ENCODE results near the gene SGIP1. TPM values are rescaled to one million over a fixed set of nuclear protein-coding genes. Genes with fewer than 3 reads are reported as not detected.

The SGIP1 gene, protein sequence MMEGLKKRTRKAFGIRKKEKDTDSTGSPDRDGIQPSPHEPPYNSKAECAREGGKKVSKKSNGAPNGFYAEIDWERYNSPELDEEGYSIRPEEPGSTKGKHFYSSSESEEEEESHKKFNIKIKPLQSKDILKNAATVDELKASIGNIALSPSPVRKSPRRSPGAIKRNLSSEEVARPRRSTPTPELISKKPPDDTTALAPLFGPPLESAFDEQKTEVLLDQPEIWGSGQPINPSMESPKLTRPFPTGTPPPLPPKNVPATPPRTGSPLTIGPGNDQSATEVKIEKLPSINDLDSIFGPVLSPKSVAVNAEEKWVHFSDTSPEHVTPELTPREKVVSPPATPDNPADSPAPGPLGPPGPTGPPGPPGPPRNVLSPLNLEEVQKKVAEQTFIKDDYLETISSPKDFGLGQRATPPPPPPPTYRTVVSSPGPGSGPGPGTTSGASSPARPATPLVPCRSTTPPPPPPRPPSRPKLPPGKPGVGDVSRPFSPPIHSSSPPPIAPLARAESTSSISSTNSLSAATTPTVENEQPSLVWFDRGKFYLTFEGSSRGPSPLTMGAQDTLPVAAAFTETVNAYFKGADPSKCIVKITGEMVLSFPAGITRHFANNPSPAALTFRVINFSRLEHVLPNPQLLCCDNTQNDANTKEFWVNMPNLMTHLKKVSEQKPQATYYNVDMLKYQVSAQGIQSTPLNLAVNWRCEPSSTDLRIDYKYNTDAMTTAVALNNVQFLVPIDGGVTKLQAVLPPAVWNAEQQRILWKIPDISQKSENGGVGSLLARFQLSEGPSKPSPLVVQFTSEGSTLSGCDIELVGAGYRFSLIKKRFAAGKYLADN
- total RNA-seq: under 1 TPM in 1 of 2 experiments, not detected in 1; 0.08 TPM

DNA sequence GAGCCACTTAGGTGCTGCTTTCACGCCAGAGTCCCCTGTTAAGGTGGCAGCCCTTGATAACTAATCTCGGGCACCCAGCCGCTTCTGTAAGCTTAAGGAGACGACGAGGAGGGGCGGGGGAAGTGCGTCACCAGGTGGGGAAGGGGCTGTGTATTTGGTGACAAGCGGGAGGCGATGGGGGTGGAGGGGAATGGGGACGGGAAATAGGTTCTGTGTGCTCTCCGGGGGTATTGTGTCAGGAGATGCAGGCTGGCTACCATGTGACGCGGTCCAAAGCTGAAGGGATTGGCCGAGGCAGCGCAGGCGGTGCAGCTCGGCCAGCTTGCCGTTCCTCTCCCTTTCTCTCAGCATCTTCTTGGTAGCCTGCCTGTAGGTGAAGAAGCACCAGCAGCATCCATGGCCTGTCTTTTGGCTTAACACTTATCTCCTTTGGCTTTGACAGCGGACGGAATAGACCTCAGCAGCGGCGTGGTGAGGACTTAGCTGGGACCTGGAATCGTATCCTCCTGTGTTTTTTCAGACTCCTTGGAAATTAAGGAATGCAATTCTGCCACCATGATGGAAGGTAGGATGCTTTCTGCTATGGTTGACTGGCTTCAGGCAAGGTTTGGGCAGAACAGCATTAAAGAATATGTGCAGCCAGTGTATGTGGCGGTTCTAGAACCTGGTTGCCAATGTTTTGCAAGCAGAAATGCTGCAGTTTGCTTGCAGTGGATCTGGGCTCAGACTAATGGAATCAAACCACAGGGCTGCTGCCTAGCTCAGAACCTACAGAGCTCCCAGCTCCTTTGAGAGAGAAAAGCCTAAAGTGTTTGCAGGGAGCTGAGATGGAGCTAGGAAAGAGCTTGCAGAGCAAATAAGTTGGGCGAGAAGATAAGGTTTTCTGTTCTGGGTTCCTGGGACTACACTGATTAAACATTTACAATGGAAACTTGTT lies at the start of gene SGIP1:
SGIP1 (plus strand) TSS at position 350 of the 937 bp plus-strand sequence; CDS start at position 556, 206 bp downstream.
- peaks cover 59% of the 10 kb centered on the region for H3K27me3 Mint-ChIP-seq
- ChIA-PET CTCF (no interaction called here), POLR2A (no interaction called here)
- no peaks in the 10 kb centered on the region for H3K9me3 Mint-ChIP-seq
- peak within 1 kb of the TSS; percentile 62 for H3K4me3 Mint-ChIP-seq
- DNase-seq: no peak
- peaks cover 14% of the 10 kb centered on the region for H3K4me1 Mint-ChIP-seq
- H3K36me3 Mint-ChIP-seq (ENCODE audit: low read depth): no peaks in the 10 kb centered on the region
- no peak within 1 kb of the TSS for H3K27ac Mint-ChIP-seq

DNA sequence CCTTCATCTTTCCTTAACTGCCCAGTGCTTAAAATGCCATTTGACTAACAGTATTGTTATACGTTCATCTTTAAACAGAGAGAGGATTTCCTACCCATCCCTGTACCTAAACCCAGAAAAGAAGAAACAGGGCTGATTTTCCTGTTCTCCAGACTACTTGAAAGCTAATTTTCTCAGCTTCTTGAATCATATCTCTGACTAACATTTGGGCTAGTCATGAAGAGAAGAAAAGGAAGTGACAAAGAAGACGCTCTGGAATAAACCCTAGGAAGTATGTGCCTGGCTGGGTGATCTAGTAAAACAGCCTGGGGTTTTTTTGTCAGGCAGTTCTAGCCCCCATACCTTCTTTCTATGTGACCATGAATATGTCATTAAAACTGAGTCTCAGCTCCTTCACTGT lies 44.8 kb upstream of the SGIP1 start:
- no peak for DNase-seq
- ChIA-PET POLR2A (no interaction called here), CTCF (no interaction called here)
- Mint-ChIP-seq H3K27ac (no peak overlapping the region), H3K4me1 (no peaks in the 10 kb centered on the region), H3K9me3 (no peaks in the 10 kb centered on the region), H3K27me3 (peaks cover 3% of the 10 kb centered on the region), H3K36me3 (ENCODE audit: low read depth) (no peaks in the 10 kb centered on the region), H3K4me3 (no peak overlapping the region)

DNA sequence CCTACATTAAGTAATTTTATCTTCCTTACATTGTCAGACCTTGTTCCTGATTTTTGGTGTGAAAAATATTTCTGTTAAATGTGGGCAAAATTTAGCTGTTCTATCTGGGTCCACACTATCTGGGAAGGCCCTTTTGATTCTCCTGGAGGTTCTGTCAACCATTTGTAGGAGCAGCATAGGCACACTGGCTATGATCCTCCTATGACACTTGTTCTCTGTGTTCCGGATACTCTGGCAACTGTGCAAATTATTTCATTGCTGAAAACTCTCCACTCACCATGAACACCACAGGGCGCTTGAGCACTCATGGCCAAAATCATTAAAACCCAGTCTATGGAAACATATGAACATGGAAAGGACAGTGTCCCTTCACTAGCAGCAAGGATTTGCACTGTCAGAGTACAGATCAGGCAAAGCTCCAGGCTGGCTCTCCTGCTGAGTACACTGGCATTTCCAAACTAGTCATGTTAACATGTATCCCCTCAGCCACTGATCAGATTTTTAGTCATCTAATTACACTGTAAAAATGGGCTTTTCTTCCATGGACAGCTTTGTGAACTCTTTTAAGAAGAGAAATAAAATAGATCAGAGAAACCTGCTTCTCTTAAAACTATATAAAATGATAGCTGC lies 43.9 kb upstream of the SGIP1 start:
- no peak overlapping the region for H3K27ac Mint-ChIP-seq
- peaks cover 3% of the 10 kb centered on the region for H3K27me3 Mint-ChIP-seq
- H3K4me3 Mint-ChIP-seq: no peak overlapping the region
- H3K9me3 Mint-ChIP-seq: no peaks in the 10 kb centered on the region
- H3K36me3 Mint-ChIP-seq (ENCODE audit: low read depth): no peaks in the 10 kb centered on the region
- CTCF ChIA-PET: interaction anchor here (1.0 to 1.4 kb wide), 2 partner anchors 10 to 12 kb away, joined by 3 read pairs; no protein-coding TSS in a partner anchor
- POLR2A ChIA-PET: no interaction called here
- DNase-seq: no peak
- no peaks in the 10 kb centered on the region for H3K4me1 Mint-ChIP-seq

DNA sequence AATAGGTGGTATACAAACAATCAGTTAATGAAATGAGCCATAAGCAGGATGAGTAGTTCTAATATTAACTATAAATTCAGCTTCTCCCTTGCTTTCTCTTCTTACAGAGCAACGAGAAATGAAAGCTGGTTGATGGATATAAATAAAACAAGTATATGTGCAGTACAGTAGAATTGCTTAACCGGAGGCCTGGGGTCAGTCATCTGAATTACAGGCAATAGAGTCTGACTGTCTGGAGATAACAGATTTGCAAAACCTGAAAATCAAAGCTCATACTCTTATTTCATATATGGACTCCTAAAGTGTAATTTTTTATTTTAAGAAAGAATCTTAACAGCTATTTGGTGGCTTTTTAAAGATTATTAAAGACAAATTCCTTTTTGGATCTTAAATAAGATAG lies 43.1 kb upstream of the SGIP1 start:
- Mint-ChIP-seq H3K4me1 (no peaks in the 10 kb centered on the region), H3K27me3 (peaks cover 6% of the 10 kb centered on the region), H3K9me3 (no peaks in the 10 kb centered on the region), H3K27ac (no peak overlapping the region), H3K4me3 (no peak overlapping the region), H3K36me3 (ENCODE audit: low read depth) (no peaks in the 10 kb centered on the region)
- CTCF ChIA-PET: interaction anchor here (1.0 to 1.4 kb wide), 3 partner anchors 11 to 19 kb away, joined by 3 read pairs; no protein-coding TSS in a partner anchor
- DNase-seq: no peak
- POLR2A ChIA-PET: no interaction called here

DNA sequence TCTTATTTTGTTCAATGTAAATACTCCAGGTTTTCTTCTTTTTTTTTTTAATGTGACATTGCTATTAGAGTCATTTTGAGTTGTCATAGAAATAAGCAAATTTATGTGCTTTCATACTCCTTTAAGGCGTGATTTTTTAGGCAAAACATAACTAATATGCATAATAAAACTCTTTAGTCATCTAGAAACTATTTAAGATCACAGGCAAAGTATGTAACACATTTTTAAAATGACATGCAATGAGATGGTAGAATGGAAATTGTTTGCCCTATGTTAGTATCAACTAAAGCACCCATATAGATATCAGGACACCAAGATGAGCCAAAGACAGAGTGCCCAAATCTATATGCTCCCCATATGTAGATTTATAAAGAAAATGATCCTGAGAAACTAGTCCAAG lies 41.5 kb upstream of the SGIP1 start:
- Mint-ChIP-seq H3K9me3 (no peaks in the 10 kb centered on the region), H3K27me3 (peaks cover 18% of the 10 kb centered on the region), H3K4me1 (no peaks in the 10 kb centered on the region), H3K4me3 (no peak overlapping the region), H3K36me3 (ENCODE audit: low read depth) (no peaks in the 10 kb centered on the region), H3K27ac (no peak overlapping the region)
- no peak for DNase-seq
- ChIA-PET POLR2A (no interaction called here), CTCF (no interaction called here)

DNA sequence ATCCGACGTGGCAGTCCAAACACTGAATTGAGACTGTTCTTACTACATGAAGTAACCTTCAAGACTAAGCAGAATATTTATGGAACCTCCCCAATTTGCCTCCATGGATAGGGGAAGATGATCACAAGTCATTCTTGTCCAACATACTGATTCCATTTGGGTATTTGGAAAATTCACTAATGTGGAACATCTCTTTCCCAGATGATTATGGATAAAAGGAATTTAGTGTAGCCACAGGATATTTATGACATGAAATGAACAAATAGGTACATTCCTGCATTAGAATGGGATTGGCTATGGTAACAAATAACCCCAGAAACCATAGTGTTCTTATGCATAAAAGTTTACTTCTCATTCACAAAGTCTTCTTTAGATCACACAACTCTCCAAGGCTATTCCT lies 40.2 kb upstream of the SGIP1 start:
- CTCF ChIA-PET: interaction anchor here (1.5 kb wide), 1 partner anchor 12 kb away, joined by 3 read pairs; no protein-coding TSS in a partner anchor
- H3K4me3 Mint-ChIP-seq: no peak overlapping the region

DNA sequence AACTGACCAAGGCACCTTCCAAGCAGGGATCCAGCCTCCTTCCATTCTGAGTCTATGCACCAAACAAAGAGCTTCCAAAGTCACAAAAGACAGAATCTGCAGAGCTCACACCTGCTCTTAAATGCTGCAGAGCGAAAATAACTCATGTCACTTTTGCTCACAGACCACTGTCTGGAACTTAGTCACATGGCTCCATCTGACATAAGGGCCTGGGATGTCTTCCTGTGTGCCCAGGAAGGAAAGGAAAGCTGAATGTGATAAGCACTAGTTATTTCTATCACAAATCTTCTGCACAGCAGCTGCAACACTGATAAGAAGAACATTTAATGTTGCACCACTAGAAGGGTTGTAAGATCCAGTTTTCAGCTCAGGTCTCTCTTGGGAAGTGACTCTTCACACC lies 39.5 kb upstream of the SGIP1 start:
- Mint-ChIP-seq H3K27ac (no peak overlapping the region), H3K9me3 (no peaks in the 10 kb centered on the region), H3K4me1 (no peaks in the 10 kb centered on the region), H3K27me3 (peaks cover 27% of the 10 kb centered on the region), H3K36me3 (ENCODE audit: low read depth) (no peaks in the 10 kb centered on the region), H3K4me3 (no peak overlapping the region)
- ChIA-PET CTCF (interaction anchor here (1.5 kb wide), 1 partner anchor 12 kb away, joined by 3 read pairs; no protein-coding TSS in a partner anchor), POLR2A (no interaction called here)
- DNase-seq: no peak

More for the DNA sequence above, 40.2 kb upstream of the SGIP1 start:
- Mint-ChIP-seq H3K9me3 (no peaks in the 10 kb centered on the region), H3K4me1 (no peaks in the 10 kb centered on the region), H3K36me3 (ENCODE audit: low read depth) (no peaks in the 10 kb centered on the region), H3K27me3 (peaks cover 24% of the 10 kb centered on the region), H3K27ac (no peak overlapping the region)
- POLR2A ChIA-PET: no interaction called here
- DNase-seq: no peak

DNA sequence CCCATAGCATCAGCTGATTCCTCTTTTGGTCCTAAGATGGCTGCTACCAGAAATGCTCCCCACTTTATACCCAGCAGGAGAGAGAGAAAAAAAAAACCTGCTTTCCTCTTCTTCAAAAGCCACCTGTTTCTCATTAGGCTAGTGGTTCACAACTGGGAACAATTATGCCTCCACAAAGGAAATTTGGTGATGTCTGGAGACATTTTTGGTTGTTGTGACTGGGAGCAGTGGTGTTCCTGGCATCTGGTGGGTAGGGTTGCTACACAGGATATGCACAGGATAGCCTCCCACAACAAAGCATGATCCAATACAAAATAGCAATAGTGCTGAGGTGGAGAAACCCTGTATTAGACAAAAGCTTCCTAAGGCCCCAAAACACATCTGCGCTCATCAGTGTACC lies 38.5 kb upstream of the SGIP1 start:
- DNase-seq: no peak
- CTCF ChIA-PET: no interaction called here
- no peak overlapping the region for H3K4me3 Mint-ChIP-seq

DNA sequence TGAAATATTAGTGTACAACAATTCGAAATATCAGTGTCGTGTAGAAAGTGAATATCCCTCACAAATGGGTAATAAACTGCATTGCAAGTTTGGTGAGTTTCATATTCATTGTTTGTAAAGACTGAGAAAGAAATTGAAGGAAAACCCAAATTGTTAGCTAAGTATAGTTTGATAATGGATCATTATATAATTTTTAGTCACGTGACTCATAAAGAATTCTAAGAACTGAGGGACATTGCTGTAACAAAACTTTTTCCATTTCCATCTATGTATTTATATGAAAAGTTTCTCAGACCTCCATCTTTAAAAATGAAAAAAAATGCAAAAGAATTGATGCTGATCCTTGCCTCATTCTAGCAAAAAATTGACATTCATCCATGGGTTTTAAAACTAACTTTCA lies 36.0 kb upstream of the SGIP1 start:
- POLR2A ChIA-PET: no interaction called here
- DNase-seq: no peak
- H3K9me3 Mint-ChIP-seq: no peaks in the 10 kb centered on the region
- peaks cover 41% of the 10 kb centered on the region for H3K27me3 Mint-ChIP-seq
- H3K36me3 Mint-ChIP-seq (ENCODE audit: low read depth): no peaks in the 10 kb centered on the region
- H3K27ac Mint-ChIP-seq: no peak overlapping the region
- H3K4me3 Mint-ChIP-seq: no peak overlapping the region
- CTCF ChIA-PET: no interaction called here
- no peaks in the 10 kb centered on the region for H3K4me1 Mint-ChIP-seq

More for the DNA sequence above, 38.5 kb upstream of the SGIP1 start:
- H3K9me3 Mint-ChIP-seq: no peaks in the 10 kb centered on the region
- POLR2A ChIA-PET: no interaction called here
- H3K27me3 Mint-ChIP-seq: peaks cover 31% of the 10 kb centered on the region
- H3K36me3 Mint-ChIP-seq (ENCODE audit: low read depth): no peaks in the 10 kb centered on the region
- H3K4me1 Mint-ChIP-seq: no peaks in the 10 kb centered on the region
- H3K27ac Mint-ChIP-seq: no peak overlapping the region

DNA sequence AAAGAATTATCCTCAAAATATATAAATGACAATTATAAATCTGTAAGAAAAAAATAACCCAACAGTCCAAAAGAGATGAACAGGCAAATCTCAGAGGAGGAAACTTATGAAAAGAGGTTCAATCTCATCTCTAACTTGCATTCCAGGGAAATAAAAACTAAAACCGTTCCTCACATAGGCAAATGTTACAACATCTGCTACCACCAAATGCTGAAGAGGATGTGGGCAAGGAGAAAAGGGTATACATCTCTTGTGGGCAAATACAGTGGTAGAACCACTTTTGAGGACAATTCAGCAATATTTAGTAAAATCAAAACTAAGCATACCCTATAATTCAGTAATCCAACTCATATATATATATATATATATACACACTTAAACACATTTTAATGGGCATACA lies 33.7 kb upstream of the SGIP1 start:
- Mint-ChIP-seq H3K27me3 (peaks cover 47% of the 10 kb centered on the region), H3K4me1 (no peaks in the 10 kb centered on the region), H3K36me3 (ENCODE audit: low read depth) (no peaks in the 10 kb centered on the region), H3K9me3 (no peaks in the 10 kb centered on the region), H3K27ac (no peak overlapping the region), H3K4me3 (no peak overlapping the region)
- DNase-seq: no peak
- ChIA-PET POLR2A (no interaction called here), CTCF (no interaction called here)

DNA sequence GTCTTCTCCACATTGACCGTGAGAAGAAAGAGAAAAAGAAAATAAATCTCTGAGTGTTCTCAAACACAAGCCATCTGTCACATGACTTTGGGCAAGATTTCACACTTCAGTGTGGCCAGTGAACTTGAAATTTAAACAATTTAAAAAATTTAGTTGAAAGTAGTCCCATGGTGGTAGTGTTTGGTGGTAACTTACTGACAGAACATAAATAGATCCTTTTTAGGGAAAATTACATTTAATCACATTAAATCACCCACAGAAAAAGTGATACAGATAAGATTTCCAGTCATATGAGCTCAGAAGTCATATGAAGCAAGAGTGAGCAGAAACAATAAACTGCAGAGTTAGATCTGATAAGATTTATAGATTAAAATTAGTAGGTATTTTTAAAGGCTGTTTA lies 31.9 kb upstream of the SGIP1 start:
- ChIA-PET POLR2A (no interaction called here), CTCF (interaction anchor here (1.2 kb wide), 1 partner anchor 11 kb away, joined by 3 read pairs; no protein-coding TSS in a partner anchor)
- Mint-ChIP-seq H3K4me1 (no peaks in the 10 kb centered on the region), H3K27me3 (peaks cover 44% of the 10 kb centered on the region), H3K9me3 (no peaks in the 10 kb centered on the region), H3K36me3 (ENCODE audit: low read depth) (no peaks in the 10 kb centered on the region), H3K27ac (no peak overlapping the region), H3K4me3 (no peak overlapping the region)
- no peak for DNase-seq

DNA sequence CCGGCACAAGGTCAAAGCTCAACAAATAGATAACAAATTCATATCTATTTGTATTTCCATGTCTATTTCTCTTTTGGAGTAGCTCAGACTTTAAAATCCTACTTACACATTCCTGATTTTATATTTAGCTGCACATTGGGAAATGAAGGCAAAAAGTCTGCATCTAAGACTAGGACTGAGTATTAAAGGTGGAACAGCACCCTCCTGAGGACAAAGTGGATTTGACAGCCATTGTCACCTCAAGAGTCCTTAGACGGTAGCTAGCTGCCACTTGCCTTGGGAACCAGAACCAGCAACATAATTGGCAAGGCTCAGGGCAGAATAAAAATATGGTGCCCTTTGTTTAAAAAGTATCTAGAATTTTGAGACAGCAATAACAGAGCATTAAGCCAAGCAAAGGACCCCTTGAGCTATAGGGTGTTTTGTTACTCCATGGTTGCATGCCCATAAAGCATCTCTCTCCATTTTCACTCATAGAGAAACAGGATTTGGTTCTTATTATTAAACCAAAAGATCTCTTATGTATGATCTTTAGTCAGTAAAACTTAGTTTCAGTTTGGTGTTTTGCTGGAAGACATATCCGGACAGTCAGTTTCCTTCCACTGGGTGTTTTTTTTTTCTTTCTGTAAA lies 30.0 kb upstream of the SGIP1 start:
- CTCF ChIA-PET: interaction anchor here (1.0 to 1.9 kb wide), 16 partner anchors 12 to 544 kb away, joined by 3 to 9 read pairs (median 4); no protein-coding TSS in a partner anchor

More for the DNA sequence above, 30.0 kb upstream of the SGIP1 start:
- H3K27me3 Mint-ChIP-seq: peaks cover 37% of the 10 kb centered on the region
- H3K4me3 Mint-ChIP-seq: no peak overlapping the region
- DNase-seq: peak; percentile 37
- POLR2A ChIA-PET: no interaction called here
- H3K4me1 Mint-ChIP-seq: no peaks in the 10 kb centered on the region
- no peaks in the 10 kb centered on the region for H3K9me3 Mint-ChIP-seq
- H3K36me3 Mint-ChIP-seq (ENCODE audit: low read depth): no peaks in the 10 kb centered on the region
- no peak overlapping the region for H3K27ac Mint-ChIP-seq

All from activated CD4-positive, alpha-beta memory T cell treated with anti-CD3 and anti-CD28 coated beads, Interleukin-2, amount 10 ng/mL, durations not matched to agents 7 days and 5 days (primary cell).